ENCODE results near the gene PDZD2. TPM values are rescaled to one million over a fixed set of nuclear protein-coding genes. Genes with fewer than 3 reads are reported as not detected.
A peak's percentile ranks its signal among the peaks of the same experiment; 100 is the strongest.

Gene PDZD2
- total RNA-seq, 4 donors from 2014 or later = 13.7 to 26.7 (median 24.1) TPM

- Histone ChIP-seq H3K27ac (peak overlapping the region in 1 of 4 donors; percentile 52), H3K36me3 (no peaks in the 10 kb centered on the region), H3K9me3 (no peaks in the 10 kb centered on the region), H3K4me1 (peaks cover 0 to 12% (median 0%) of the 10 kb centered on the region in 3 donors), H3K27me3 (no peaks in the 10 kb centered on the region), H3K4me3 (no peak overlapping the region)
- WGBS, 2 donors = 36 to 62% methylated on average over 4 of the region's 4 CpGs
- TF ChIP-seq, protein P1, sequence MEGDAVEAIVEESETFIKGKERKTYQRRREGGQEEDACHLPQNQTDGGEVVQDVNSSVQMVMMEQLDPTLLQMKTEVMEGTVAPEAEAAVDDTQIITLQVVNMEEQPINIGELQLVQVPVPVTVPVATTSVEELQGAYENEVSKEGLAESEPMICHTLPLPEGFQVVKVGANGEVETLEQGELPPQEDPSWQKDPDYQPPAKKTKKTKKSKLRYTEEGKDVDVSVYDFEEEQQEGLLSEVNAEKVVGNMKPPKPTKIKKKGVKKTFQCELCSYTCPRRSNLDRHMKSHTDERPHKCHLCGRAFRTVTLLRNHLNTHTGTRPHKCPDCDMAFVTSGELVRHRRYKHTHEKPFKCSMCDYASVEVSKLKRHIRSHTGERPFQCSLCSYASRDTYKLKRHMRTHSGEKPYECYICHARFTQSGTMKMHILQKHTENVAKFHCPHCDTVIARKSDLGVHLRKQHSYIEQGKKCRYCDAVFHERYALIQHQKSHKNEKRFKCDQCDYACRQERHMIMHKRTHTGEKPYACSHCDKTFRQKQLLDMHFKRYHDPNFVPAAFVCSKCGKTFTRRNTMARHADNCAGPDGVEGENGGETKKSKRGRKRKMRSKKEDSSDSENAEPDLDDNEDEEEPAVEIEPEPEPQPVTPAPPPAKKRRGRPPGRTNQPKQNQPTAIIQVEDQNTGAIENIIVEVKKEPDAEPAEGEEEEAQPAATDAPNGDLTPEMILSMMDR (IDR thresholded peaks at IDR 0.05) = no peak
- TF ChIP-seq POLR2A (IDR thresholded peaks at IDR 0.05) = no peak
- intact Hi-C loops (cut with DNase I) = no loop called here
- DNase-seq = no peak
Measured at GRCh38 chr5:31707329-31707728, 68.4 kb downstream of the PDZD2 start.

DNA sequence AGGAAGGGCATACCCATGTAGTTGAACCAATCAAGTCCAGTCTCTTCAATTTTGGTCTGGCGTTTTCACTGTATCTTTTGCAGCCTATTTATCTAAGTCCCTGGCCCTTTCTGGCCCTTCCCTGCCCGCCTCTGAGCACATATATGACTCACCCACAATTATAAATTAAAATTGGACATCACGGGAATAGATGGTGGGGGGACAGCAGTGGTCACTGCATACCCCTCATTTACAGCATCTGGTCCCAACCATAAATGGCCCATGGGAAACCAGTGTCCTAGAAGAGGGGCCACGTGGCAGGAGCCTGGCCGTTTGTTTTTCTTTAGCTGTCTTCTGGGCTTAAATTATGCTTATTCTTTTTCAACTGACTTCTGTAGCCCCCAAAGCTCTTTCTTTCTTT lies 69.2 kb downstream of the PDZD2 start:
- TF ChIP-seq POLR2A (IDR thresholded peaks at IDR 0.05) = no peak
- TF ChIP-seq, protein P1 (IDR thresholded peaks at IDR 0.05) = no peak
- Histone ChIP-seq H3K27ac (no peak overlapping the region), H3K27me3 (no peaks in the 10 kb centered on the region), H3K4me1 (peaks cover 0 to 12% (median 0%) of the 10 kb centered on the region in 3 donors), H3K9me3 (no peaks in the 10 kb centered on the region), H3K4me3 (no peak overlapping the region), H3K36me3 (no peaks in the 10 kb centered on the region)
- 71% methylated on average over 5 of the region's 5 CpGs for WGBS, 2 donors
- intact Hi-C loops (cut with DNase I) = no loop called here
- DNase-seq = no peak

GRCh38 chr5:31711363-31711762 lies 72.4 kb downstream of the PDZD2 start:
- WGBS, 2 donors = 51 to 62% methylated on average over 5 to 6 of the region's 6 CpGs
- H3K4me1 ChIP-seq = peaks cover 0 to 12% (median 0%) of the 10 kb centered on the region in 3 donors
- H3K27me3 ChIP-seq = no peaks in the 10 kb centered on the region
- intact Hi-C loops (cut with DNase I) = no loop called here
- H3K4me3 ChIP-seq = no peak overlapping the region
- TF ChIP-seq, protein P1 (IDR thresholded peaks at IDR 0.05) = no peak
- TF ChIP-seq POLR2A (IDR thresholded peaks at IDR 0.05) = no peak
- no peaks in the 10 kb centered on the region for H3K9me3 ChIP-seq
- no peak for DNase-seq
- no peaks in the 10 kb centered on the region for H3K36me3 ChIP-seq
- H3K27ac ChIP-seq = no peak overlapping the region

DNA sequence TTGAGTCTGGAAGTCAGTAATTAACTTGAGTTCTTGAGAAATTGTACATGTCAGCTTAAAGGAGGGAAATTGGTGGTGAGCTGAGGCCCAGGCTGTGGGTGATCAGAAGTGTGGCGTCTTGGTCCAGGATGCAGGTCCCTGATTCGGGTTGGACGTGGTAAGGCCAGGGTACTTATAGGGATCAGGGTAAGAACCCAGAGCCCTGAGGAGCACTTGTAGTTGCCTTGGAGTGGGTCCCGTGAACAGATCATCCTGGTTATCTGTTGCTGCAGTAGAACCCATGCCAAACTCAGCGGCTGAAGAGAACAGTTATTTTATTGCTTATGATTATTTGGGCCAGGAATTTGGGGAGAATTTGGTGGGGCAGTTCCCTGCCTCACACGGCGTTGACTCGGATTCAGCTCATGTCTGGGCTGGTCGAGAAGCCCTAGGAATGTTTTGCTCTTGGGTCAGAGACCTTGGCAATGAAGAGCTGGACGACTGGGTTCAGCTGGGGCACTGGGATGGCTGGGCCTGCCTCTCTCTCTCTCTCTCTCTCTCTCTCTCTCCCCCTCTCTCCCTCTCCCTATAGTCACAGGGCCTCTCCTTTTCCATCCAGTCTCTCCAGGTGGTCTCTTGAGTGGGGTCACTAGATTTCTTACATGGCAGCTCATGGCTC lies 73.1 kb downstream of the PDZD2 start:
- intact Hi-C loops (cut with DNase I) = no loop called here
- H3K36me3 ChIP-seq = no peaks in the 10 kb centered on the region
- H3K27me3 ChIP-seq = no peaks in the 10 kb centered on the region
- H3K4me1 ChIP-seq = peaks cover 0 to 11% (median 0%) of the 10 kb centered on the region in 3 donors
- no peak for TF ChIP-seq POLR2A (IDR thresholded peaks at IDR 0.05)
- TF ChIP-seq, protein P1 (IDR thresholded peaks at IDR 0.05) = no peak
- no peak overlapping the region for H3K4me3 ChIP-seq
- 52 to 73% methylated on average over 6 to 10 of the region's 10 CpGs for WGBS, 2 donors
- DNase-seq = no peak
- H3K9me3 ChIP-seq = no peaks in the 10 kb centered on the region
- no peak overlapping the region for H3K27ac ChIP-seq

GRCh38 chr5:31717561-31717960 lies 78.6 kb downstream of the PDZD2 start:
- WGBS, 2 donors = 80 to 88% methylated on average over 2 to 4 of the region's 7 CpGs
- H3K27ac ChIP-seq = no peak overlapping the region
- H3K27me3 ChIP-seq = no peaks in the 10 kb centered on the region
- H3K36me3 ChIP-seq = no peaks in the 10 kb centered on the region
- no peaks in the 10 kb centered on the region for H3K9me3 ChIP-seq
- H3K4me1 ChIP-seq = no peaks in the 10 kb centered on the region
- no peak for DNase-seq
- TF ChIP-seq POLR2A (IDR thresholded peaks at IDR 0.05) = no peak
- TF ChIP-seq, protein P1 (IDR thresholded peaks at IDR 0.05) = no peak
- intact Hi-C loops (cut with DNase I) = no loop called here
- H3K4me3 ChIP-seq = no peak overlapping the region
